Activated CD4-positive, alpha-beta memory T cell treated with anti-CD3 and anti-CD28 coated beads for 36 hours (primary cell): ENCODE data around the gene ZG16B. TPM values are rescaled to one million over a fixed set of nuclear protein-coding genes. Genes with fewer than 3 reads are reported as not detected.

ENCODE experiments used
- CTCF ChIA-PET: fragments of 350-600 bp; sonication (Branson Sonifier 250); formaldehyde crosslinking; loops from one replicate; lab custom pipeline; 2021; ENCODE audit warnings: antibody characterized with exemption, inconsistent platforms; lab: Charles Lee
- POLR2A ChIA-PET: fragments of 350-600 bp; sonication (Branson Sonifier 250); formaldehyde crosslinking; loops from one replicate; lab custom pipeline; 2021; ENCODE audit warnings: antibody characterized with exemption; lab: Charles Lee
- DNase-seq: peaks from one replicate; pipeline ENCODE4 v3.0.0-alpha.2; 2020
- H3K27ac Mint-ChIP-seq: one replicate; pipeline ENCODE4 v1.8.0; 2021; ENCODE audit warnings: mixed read lengths
- H3K27me3 Mint-ChIP-seq: one replicate; pipeline ENCODE4 v1.8.0; 2021; ENCODE audit warnings: mixed read lengths
- H3K36me3 Mint-ChIP-seq: one replicate; pipeline ENCODE4 v1.8.0; 2021; ENCODE audit warnings: mixed read lengths
- H3K4me1 Mint-ChIP-seq: one replicate; pipeline ENCODE4 v1.8.0; 2021; ENCODE audit warnings: low read depth, mixed read lengths
- H3K4me3 Mint-ChIP-seq: one replicate; pipeline ENCODE4 v1.8.0; 2021; ENCODE audit warnings: mild to moderate bottlenecking, mixed read lengths
- H3K9me3 Mint-ChIP-seq: one replicate; pipeline ENCODE4 v1.8.0; 2021; ENCODE audit warnings: mixed read lengths
- intact Hi-C: fragments of 100-400 bp; cut with micrococcal nuclease; formaldehyde crosslinking; loops from one replicate; pipeline ENCODE4 v1.15.1; 2023
- total RNA-seq, 2 experiments: library from RNA; stranded (reverse); gene quantifications; one replicate each; pipeline ENCODE4 v1.2.3, GENCODE V29; 2021

ZG16B gene
- total RNA-seq, 2 experiments from 2014 or later, result 2.6 to 3.0 TPM

DNA sequence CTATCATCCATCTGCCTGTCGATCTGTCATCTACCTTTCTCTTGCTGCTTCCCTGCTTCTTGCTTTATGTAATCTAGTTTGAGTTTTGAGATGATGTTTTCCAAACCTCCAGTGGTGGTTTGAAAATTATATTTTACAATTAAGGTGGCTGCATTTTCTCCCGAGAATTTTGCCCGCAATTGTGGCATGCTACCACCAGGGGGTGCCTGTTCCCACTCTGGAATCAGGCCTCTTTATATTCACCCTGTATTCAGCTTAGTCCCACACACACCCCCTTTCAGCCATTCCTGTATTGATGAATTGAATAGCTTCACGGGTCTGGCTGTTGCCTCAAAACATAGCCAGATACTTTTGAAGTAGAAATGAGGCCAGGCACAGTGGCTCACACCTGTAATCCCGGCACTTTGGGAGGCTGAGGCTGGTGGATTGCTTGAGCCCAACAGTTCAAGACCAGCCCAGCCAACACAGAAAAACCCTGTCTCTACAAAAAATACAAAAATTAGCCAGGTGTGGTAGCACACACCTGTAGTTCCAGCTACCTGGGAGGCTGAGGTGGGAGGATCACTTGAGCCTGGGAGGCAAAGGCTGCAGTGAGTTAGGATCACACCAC lies 24.7 kb downstream of the ZG16B start:
- Mint-ChIP-seq H3K4me1 (peaks cover 5% of the 10 kb centered on the region), H3K27ac (no peak overlapping the region), H3K36me3 (peaks cover 4% of the 10 kb centered on the region), H3K27me3 (peaks cover 2% of the 10 kb centered on the region), H3K4me3 (no peak overlapping the region), H3K9me3 (peaks cover 11% of the 10 kb centered on the region)
- ChIA-PET CTCF (interaction anchor here (0.6 to 4.6 kb wide), 11 partner anchors 10 to 85 kb away, joined by 3 to 34 read pairs (median 5); no protein-coding TSS in a partner anchor), POLR2A (no interaction called here)
- intact Hi-C loops, result no loop called here
- DNase-seq, result peak; percentile 35

DNA sequence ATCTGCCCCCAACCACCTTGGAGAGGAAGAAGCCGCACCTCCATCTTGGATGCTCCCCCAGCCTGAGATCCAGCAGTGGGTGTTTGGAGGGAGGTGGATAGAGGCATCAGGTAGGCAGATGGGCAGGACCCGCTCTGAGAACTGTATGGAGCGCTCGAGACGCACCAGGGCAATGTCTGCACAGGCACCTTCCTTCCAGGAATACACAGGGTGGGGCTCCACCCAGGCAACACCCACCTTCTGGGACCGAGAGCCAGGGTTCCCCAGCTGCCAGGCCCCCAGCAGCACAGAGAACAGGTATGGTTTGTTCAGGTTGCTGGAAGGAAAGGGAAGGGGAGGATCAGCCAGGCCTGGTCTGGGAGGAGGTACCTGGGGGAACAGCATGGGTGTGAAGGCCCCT lies 25.4 kb downstream of the ZG16B start:
- H3K4me3 Mint-ChIP-seq, result no peak overlapping the region
- H3K4me1 Mint-ChIP-seq, result peaks cover 5% of the 10 kb centered on the region
- peaks cover 6% of the 10 kb centered on the region for H3K27me3 Mint-ChIP-seq
- intact Hi-C loops, result no loop called here
- no peak for DNase-seq
- POLR2A ChIA-PET, result no interaction called here
- H3K9me3 Mint-ChIP-seq, result peaks cover 13% of the 10 kb centered on the region
- peaks cover 4% of the 10 kb centered on the region for H3K36me3 Mint-ChIP-seq
- no peak overlapping the region for H3K27ac Mint-ChIP-seq
- CTCF ChIA-PET, result interaction anchor here (1.1 to 4.6 kb wide), 5 partner anchors 11 to 84 kb away, joined by 3 to 34 read pairs (median 16); no protein-coding TSS in a partner anchor

DNA sequence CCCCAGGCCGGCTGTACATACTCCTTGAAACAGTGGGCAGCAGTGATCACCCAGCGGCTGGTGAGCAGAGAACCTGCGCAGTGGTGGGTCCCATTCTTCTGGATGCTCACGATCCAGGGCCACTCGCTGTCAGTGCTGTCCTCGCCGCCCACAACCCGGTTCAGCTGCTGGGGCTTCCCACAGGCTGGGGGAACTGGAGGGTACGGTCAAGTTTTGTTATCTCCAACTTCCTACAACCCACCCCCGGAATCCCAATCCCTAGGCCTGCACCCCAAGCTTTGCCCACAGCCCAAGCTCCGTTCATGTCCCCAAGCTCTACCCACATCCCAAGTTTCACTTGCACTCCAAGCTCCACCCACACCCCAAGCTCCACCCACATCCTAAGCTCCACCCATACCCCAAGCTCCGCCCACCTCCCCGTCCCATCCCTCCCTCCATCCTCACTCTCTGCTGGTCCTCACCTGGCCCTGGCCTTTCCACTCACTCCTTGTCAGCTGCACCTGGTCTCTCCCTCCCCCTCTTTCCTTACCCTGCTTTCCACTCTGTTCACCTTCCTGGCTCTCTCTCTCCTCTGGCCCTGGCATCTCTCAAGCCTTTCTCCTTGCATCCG lies 26.1 kb downstream of the ZG16B start:
- ChIA-PET CTCF (interaction anchor here (3.5 to 4.6 kb wide), 2 partner anchors 12 to 17 kb away, joined by 16 to 34 read pairs; no protein-coding TSS in a partner anchor), POLR2A (interaction anchor here (0.9 kb wide), 1 partner anchor 145 kb away, joined by 3 read pairs; no protein-coding TSS in a partner anchor)
- Mint-ChIP-seq H3K27ac (no peak overlapping the region), H3K4me1 (peaks cover 5% of the 10 kb centered on the region), H3K27me3 (peaks cover 7% of the 10 kb centered on the region), H3K36me3 (peaks cover 4% of the 10 kb centered on the region), H3K4me3 (no peak overlapping the region), H3K9me3 (peaks cover 15% of the 10 kb centered on the region)
- peak; percentile 49 for DNase-seq
- intact Hi-C loops, result no loop called here

DNA sequence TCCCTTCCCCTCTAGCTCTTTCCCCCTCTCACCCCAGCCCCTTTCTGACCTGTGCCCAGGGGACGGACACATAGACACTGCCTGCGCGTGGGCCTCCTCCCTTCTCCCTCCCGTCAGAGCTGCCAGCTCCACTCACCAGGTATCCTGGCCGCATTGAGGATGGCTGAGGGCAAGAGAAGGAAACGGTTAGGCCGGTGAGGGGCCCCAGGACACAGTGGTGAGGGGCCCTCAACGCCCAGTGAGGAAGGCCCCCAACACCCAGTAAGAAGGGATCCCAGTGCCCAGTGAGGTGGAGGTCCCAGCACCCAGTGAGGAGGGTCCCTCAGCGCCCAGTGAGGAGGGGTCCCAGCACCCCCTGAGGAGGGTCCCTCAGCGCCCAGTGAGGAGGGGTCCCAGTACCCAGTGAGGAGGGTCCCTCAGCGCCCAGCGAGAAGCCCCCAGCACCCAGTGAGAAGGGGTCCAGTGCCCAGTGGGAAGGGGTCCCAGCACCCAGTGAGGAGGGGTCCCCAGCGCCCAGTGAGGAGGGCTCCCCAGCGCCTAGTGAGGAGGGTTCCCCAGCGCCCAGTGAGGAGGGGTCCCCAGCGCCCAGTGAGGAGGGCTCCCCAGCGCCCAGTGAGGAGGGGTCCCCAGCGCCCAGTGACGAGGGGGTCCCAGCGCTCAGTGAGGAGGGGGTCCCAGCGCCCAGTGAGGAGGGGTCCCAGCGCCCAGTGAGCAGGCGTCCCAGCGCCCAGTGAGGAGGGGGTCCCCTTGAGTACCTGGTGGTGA lies 26.8 kb downstream of the ZG16B start:
- Mint-ChIP-seq H3K9me3 (peaks cover 18% of the 10 kb centered on the region), H3K27me3 (peaks cover 11% of the 10 kb centered on the region), H3K27ac (no peak overlapping the region), H3K4me1 (peaks cover 5% of the 10 kb centered on the region), H3K36me3 (peaks cover 4% of the 10 kb centered on the region), H3K4me3 (no peak overlapping the region)
- POLR2A ChIA-PET, result interaction anchor here (0.9 kb wide), 1 partner anchor 146 kb away, joined by 3 read pairs; no protein-coding TSS in a partner anchor
- no peak for DNase-seq
- CTCF ChIA-PET, result interaction anchor here (3.5 to 4.6 kb wide), 2 partner anchors 11 to 18 kb away, joined by 16 to 34 read pairs; no protein-coding TSS in a partner anchor
- intact Hi-C loops, result no loop called here

DNA sequence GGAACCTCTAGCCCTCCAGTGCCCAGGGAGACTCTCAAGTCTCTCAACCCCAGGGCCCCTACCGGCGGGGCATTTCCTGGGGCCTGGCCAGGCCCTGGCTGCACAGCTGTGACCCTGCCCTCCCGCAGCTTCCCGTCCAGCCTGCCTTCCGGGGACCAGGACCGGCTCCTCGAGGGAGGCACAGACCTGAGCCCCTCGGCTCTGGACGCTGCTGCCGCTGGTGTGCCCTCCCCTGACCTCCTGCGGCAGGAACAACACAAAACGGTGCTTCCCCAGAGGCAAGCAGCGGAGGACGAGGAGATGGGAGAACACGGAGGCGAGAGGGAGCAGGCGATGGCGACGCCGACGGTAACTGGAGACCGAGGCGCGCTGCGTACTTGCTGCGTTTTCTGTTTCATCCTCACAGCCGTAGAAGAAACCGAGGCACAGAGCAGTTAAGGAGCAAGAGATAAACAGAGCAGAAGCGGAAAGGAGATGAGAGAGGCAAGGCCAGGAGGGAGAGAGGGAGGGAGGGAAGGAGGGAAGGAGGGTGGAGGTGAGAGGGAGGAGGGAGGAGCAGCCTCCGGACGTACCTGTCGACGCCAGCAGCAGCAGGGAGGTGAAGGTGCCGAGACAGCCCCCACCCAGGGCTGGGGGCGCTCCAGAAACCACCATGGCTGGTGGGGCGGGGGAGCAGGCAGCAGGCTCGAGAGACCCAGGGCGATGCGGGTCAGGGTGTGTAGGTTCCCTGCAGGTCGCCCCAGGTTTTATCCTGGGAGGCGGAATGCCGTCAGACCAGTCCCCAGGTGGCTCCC lies 27.5 kb downstream of the ZG16B start, which contains the start of gene PRSS22:
Gene PRSS22, minus strand, starts transcription at position 720 of the 794 bp plus-strand sequence. Its CDS starts 66 bp downstream, at position 654.
- Mint-ChIP-seq H3K36me3 (peaks cover 4% of the 10 kb centered on the region), H3K4me3 (peak within 1 kb of the TSS; percentile 70), H3K4me1 (peaks cover 5% of the 10 kb centered on the region), H3K9me3 (peaks cover 18% of the 10 kb centered on the region), H3K27me3 (peaks cover 11% of the 10 kb centered on the region), H3K27ac (no peak within 1 kb of the TSS)
- intact Hi-C loops, result no loop called here
- peak; percentile 21 for DNase-seq
- POLR2A ChIA-PET, result no interaction called here
- CTCF ChIA-PET, result no interaction called here

DNA sequence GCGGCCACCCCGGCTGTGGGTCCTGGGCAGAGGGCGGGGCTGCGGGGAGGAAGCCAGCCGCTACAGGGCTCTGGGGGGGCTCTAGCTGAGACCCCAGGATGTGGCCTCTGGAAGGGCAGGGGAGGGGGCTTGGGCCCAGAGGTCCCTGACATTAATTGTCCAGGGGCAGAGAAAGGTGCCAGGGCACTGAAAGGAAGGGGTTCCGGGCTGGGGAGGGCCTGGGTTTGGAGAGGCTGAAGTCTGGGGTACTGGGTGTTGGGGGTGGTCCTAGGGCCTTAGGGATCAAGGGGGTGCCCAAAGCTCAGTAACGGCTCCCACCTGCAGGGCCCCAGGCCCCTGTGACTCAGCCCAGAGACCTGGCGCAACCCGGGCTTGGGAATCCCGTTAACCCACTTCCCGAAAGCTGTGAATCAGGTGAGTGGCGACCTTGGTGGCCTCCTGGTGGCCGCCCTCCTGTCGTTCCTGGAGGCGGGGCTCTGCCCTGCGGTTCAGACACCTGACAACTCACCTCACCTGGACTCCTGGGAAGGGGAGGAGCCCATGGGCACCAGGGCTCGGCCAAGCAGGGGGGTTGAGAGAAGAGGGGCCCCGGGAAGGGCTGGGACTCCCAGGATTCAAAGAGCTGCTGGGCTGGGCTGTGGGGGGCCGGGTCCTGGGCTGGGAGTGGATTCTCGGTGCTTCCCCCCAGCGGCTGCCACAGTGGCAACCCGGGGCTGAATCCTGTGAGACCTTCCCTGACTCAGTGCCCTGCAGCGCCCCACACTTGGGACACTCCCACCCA lies 28.3 kb downstream of the ZG16B start:
- POLR2A ChIA-PET, result no interaction called here
- DNase-seq, result peak; percentile 27
- peaks cover 5% of the 10 kb centered on the region for H3K4me1 Mint-ChIP-seq
- H3K36me3 Mint-ChIP-seq, result peaks cover 4% of the 10 kb centered on the region
- H3K27me3 Mint-ChIP-seq, result peaks cover 11% of the 10 kb centered on the region
- CTCF ChIA-PET, result interaction anchor here (0.6 kb wide), 1 partner anchor 145 kb away, joined by 4 read pairs; no protein-coding TSS in a partner anchor
- H3K27ac Mint-ChIP-seq, result no peak overlapping the region
- intact Hi-C loops, result no loop called here
- peaks cover 18% of the 10 kb centered on the region for H3K9me3 Mint-ChIP-seq
- H3K4me3 Mint-ChIP-seq, result no peak overlapping the region

DNA sequence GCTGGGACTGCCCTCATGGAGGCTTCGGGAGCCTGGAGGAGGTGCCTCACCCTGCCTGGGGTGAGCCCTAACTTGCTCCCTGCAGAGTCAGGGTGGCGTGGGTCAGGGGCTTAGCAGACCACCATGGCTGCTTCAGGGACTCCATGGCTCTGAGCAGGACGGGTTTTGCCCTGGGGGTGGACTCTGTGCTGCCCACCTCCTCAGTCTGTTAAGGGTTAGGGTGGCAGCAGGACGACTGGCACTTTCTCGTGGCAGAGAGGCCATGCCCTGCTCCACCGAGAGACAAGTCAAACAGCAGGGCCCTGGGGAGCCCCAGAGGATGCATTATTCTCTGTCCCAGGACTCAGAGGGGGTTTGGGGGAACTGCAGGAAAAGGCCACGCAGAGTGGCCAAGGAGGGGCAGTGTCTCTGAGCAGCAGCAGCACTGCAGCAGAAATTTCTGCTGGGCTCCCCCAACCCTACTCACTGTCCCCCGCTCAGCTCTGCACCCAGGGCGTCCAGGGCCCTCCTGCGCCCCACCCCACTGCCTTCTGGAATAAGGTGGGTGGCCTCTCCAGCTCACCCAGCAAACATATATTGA lies 29.7 kb downstream of the ZG16B start:
- H3K27me3 Mint-ChIP-seq, result peaks cover 11% of the 10 kb centered on the region
- H3K4me1 Mint-ChIP-seq, result peaks cover 5% of the 10 kb centered on the region
- H3K27ac Mint-ChIP-seq, result no peak overlapping the region
- H3K4me3 Mint-ChIP-seq, result no peak overlapping the region
- H3K9me3 Mint-ChIP-seq, result peaks cover 9% of the 10 kb centered on the region
- DNase-seq, result no peak
- H3K36me3 Mint-ChIP-seq, result peaks cover under 1% of the 10 kb centered on the region
- intact Hi-C loops, result loop anchor here (10.0 kb wide), 1 partner anchor 195 kb away; no protein-coding TSS in a partner anchor
- ChIA-PET CTCF (no interaction called here), POLR2A (no interaction called here)

DNA sequence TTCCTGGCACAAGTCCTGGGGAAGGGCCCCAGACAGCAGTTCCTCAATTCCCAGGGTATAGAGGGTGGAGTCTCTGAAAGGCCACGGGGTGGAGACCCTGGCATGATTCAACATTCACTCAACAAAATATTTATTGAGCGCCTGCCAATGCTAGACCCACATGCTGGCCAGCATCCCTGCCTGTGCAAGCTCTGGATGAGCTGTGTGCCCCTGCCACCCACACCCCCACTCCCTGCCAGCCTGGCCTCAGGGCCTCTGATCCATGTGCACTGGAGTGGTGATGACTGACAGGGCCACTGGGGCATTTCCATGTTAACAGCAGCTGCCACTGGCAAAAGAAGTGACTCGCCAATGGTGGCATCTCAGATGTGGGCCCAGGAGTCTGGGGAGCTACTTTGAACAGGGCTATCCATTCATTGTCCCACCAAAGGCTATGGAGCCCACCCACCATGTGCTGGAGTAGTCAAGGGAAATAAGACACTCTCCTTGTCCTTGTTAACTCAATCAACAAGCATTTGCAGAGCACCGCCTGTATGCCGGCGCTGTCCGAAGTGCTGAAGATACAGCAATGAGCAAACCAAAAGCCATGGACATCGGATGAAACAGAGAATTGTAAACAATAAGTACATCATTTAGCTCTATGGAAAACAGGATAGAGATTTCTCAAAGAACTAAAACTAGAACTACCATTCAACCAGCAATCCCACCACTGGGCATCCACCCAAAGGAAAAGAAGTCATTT lies 30.9 kb downstream of the ZG16B start:
- Mint-ChIP-seq H3K4me3 (no peak overlapping the region), H3K36me3 (no peaks in the 10 kb centered on the region), H3K27ac (no peak overlapping the region), H3K9me3 (peaks cover 8% of the 10 kb centered on the region), H3K4me1 (peaks cover 5% of the 10 kb centered on the region), H3K27me3 (peaks cover 11% of the 10 kb centered on the region)
- DNase-seq, result peak; percentile 46
- ChIA-PET POLR2A (no interaction called here), CTCF (interaction anchor here (1.3 kb wide), 1 partner anchor 22 kb away, joined by 3 read pairs; no protein-coding TSS in a partner anchor)
- intact Hi-C loops, result loop anchor here (10.0 kb wide), 1 partner anchor 196 kb away; no protein-coding TSS in a partner anchor

DNA sequence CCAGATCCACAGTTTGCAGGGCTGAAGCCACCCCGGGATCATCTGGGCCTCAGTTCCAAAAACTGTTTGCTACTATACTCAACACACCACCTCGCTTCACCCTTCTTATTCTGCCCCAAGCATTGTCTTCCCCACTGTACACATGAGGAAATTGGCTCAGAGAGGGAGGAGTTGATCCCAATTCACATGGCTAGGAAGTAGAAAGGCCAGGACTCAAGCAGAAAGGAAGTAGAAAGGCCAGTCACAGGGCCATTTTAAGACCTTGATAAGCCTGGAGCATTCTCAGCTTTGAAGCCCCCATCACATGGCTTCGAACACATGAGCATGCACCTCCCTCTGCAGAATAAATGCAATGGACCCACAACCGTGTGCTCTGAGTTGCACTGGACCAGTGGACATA lies 35.5 kb downstream of the ZG16B start:
- no peak for DNase-seq
- Mint-ChIP-seq H3K9me3 (peaks cover 5% of the 10 kb centered on the region), H3K27me3 (peaks cover 5% of the 10 kb centered on the region), H3K27ac (no peak overlapping the region), H3K36me3 (no peaks in the 10 kb centered on the region), H3K4me3 (no peak overlapping the region), H3K4me1 (peaks cover 12% of the 10 kb centered on the region)
- CTCF ChIA-PET, result interaction anchor here (1.6 to 4.0 kb wide), 2 partner anchors 12 to 27 kb away, joined by 6 to 21 read pairs; no protein-coding TSS in a partner anchor
- intact Hi-C loops, result loop anchor here (5.0 to 10.0 kb wide), 3 partner anchors 47 to 201 kb away; partner anchors contain the start of genes ELOB and FLYWCH1
- POLR2A ChIA-PET, result interaction anchor here (1.1 kb wide), 1 partner anchor 24 kb away, joined by 3 read pairs; no protein-coding TSS in a partner anchor
